Sigmoid colon (tissue), 4 donors: ENCODE results near the gene FHL3.

Experiments used
- EP300 ChIP-seq, 4 donors: sonication (generic); formaldehyde crosslinking; IDR thresholded peaks; one replicate each; pipeline ENCODE4 v1.6.1; 2017; ENCODE audit warnings: antibody characterized with exemption in 4 of 4
- POLR2A ChIP-seq, 2 donors: fragments of 450-650 bp; IDR thresholded peaks; one replicate each; pipeline ENCODE4 v1.6.1; 2016; ENCODE audit warnings: antibody characterized with exemption in 2 of 2, mild to moderate bottlenecking in 2 of 2, moderate library complexity in 2 of 2
- POLR2AphosphoS5 ChIP-seq, 4 donors: sonication (generic); formaldehyde crosslinking; IDR thresholded peaks; one replicate each; pipeline ENCODE4 v1.6.1; 2017; ENCODE audit warnings: antibody characterized with exemption in 4 of 4
- TF ChIP-seq, protein P1 (sequence below), 4 experiments: fragments of 450-650 bp in 3 of 4; fragments of 200-600 bp in 1 of 4; IDR thresholded peaks; one replicate each; pipeline ENCODE4 v1.5.1; 2016 to 2019; ENCODE audit warnings: antibody characterized with exemption in 4 of 4, mild to moderate bottlenecking in 3 of 4, moderate library complexity in 2 of 4

GRCh38 chr1:37983546-37983945 lies 21.8 kb downstream of the FHL3 start:
- TF ChIP-seq POLR2A (IDR thresholded peaks at IDR 0.05): no peak
- TF ChIP-seq, protein P1, sequence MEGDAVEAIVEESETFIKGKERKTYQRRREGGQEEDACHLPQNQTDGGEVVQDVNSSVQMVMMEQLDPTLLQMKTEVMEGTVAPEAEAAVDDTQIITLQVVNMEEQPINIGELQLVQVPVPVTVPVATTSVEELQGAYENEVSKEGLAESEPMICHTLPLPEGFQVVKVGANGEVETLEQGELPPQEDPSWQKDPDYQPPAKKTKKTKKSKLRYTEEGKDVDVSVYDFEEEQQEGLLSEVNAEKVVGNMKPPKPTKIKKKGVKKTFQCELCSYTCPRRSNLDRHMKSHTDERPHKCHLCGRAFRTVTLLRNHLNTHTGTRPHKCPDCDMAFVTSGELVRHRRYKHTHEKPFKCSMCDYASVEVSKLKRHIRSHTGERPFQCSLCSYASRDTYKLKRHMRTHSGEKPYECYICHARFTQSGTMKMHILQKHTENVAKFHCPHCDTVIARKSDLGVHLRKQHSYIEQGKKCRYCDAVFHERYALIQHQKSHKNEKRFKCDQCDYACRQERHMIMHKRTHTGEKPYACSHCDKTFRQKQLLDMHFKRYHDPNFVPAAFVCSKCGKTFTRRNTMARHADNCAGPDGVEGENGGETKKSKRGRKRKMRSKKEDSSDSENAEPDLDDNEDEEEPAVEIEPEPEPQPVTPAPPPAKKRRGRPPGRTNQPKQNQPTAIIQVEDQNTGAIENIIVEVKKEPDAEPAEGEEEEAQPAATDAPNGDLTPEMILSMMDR (IDR thresholded peaks at IDR 0.05): no peak
- TF ChIP-seq POLR2AphosphoS5 (IDR thresholded peaks at IDR 0.05): no peak
- no peak for TF ChIP-seq EP300 (IDR thresholded peaks at IDR 0.05)
